BJ (cell line): ENCODE data around the gene ABHD8. TPM values are rescaled to one million over a fixed set of nuclear protein-coding genes. Genes with fewer than 3 reads are reported as not detected.

Experiments used
- CTCF ChIA-PET: fragments of 350-600 bp; formaldehyde crosslinking; extraction: SDS; loops from one replicate; lab custom pipeline; 2021; ENCODE audit warnings: antibody characterized with exemption, inconsistent platforms; lab: Yijun Ruan, JAX
- POLR2A ChIA-PET: fragments of 300-600 bp; sonication (Branson Sonifier 250); formaldehyde crosslinking; extraction: SDS; loops from one replicate; lab custom pipeline; 2021; ENCODE audit warnings: antibody characterized with exemption; lab: Charles Lee
- DNase-seq: peaks from one replicate; pipeline ENCODE4 v3.0.0-alpha.2; 2011; ENCODE audit warnings: low read depth
- H3K27me3 ChIP-seq: 2 replicates; pipeline ENCODE4 v1.6.0; 2011; ENCODE audit warnings: low read length; ENCODE audit not compliant: control insufficient read depth, insufficient read depth
- H3K36me3 ChIP-seq: 2 replicates; pipeline ENCODE4 v1.5.1; 2011; ENCODE audit warnings: low read length; ENCODE audit not compliant: control insufficient read depth, insufficient read depth
- H3K4me3 ChIP-seq: 2 replicates; pipeline ENCODE4 v1.5.1; 2011; ENCODE audit warnings: low read depth, mild to moderate bottlenecking, control low read depth, low read length
- CTCF ChIP-seq: IDR thresholded peaks from 2 replicates; pipeline ENCODE4 v1.5.1; 2011; ENCODE audit warnings: low read depth, mild to moderate bottlenecking, control low read depth, inconsistent platforms, low read length, moderate library complexity; ENCODE audit not compliant: insufficient read depth
- polyA plus RNA-seq: library from polyadenylated mRNA; depleted of rRNA; stranded (reverse); fragments of >200 nt; gene quantifications from 2 replicates; pipeline ENCODE4 v1.2.3, GENCODE V29; 2011

ABHD8 gene
- polyA plus RNA-seq, 1 experiment, result 11.0 TPM

- Histone ChIP-seq H3K36me3 (no peaks in the 10 kb centered on the region; the same call in 1 of the 2 replicates), H3K27me3 (no peaks in the 10 kb centered on the region), H3K4me3 (no peak overlapping the region)
- ChIA-PET CTCF (interaction anchor here (0.7 to 5.0 kb wide), 14 partner anchors 11 to 113 kb away, joined by 3 to 52 read pairs (median 3); partner anchors contain the start of gene BABAM1), POLR2A (interaction anchor here (0.6 to 0.7 kb wide), 2 partner anchors 40 to 1575 kb away, joined by 3 to 4 read pairs; no protein-coding TSS in a partner anchor)
- no peak for DNase-seq
- TF ChIP-seq CTCF, result no peak
These were observed 1.4 kb upstream of the ABHD8 start for GRCh38 chr19:17304386-17305215.

GRCh38 chr19:17303940-17304267 is 679 bp upstream of the ABHD8 start:
- CTCF ChIA-PET, result interaction anchor here (1.0 to 5.0 kb wide), 8 partner anchors 11 to 82 kb away, joined by 3 to 52 read pairs (median 6); no protein-coding TSS in a partner anchor
- no peak for TF ChIP-seq CTCF
- H3K4me3 ChIP-seq, result no peak overlapping the region
- no peaks in the 10 kb centered on the region for H3K27me3 ChIP-seq
- no peak for DNase-seq
- H3K36me3 ChIP-seq, result peaks cover under 1% of the 10 kb centered on the region
- POLR2A ChIA-PET, result no interaction called here

- ChIA-PET POLR2A (interaction anchor here (0.5 kb wide), 1 partner anchor 103 kb away, joined by 3 read pairs; the partner anchor contains the start of gene BST2), CTCF (interaction anchor here (1.0 to 5.0 kb wide), 5 partner anchors 9 to 171 kb away, joined by 3 to 52 read pairs (median 4); no protein-coding TSS in a partner anchor)
These were observed 646 bp downstream of the ABHD8 start for GRCh38 chr19:17302391-17303166.

GRCh38 chr19:17300992-17301619 is 2.1 kb downstream of the ABHD8 start:
- H3K4me3 ChIP-seq, result no peak overlapping the region
- H3K27me3 ChIP-seq, result no peaks in the 10 kb centered on the region
- no peak for TF ChIP-seq CTCF
- CTCF ChIA-PET, result interaction anchor here (5.0 kb wide), 1 partner anchor 8 kb away, joined by 52 read pairs; no protein-coding TSS in a partner anchor
- H3K36me3 ChIP-seq, result peaks cover 1% of the 10 kb centered on the region
- POLR2A ChIA-PET, result no interaction called here
- no peak for DNase-seq

More at GRCh38 chr19:17302391-17303166, 646 bp downstream of the ABHD8 start:
- peak overlapping the region; percentile 84 for H3K4me3 ChIP-seq
- H3K36me3 ChIP-seq, result peaks cover 1% of the 10 kb centered on the region
- TF ChIP-seq CTCF, result no peak
- DNase-seq, result no peak
- H3K27me3 ChIP-seq, result no peaks in the 10 kb centered on the region
